NCI-H510A (cell line): ENCODE measurements around the gene GRIPAP1.

Source experiments
- DNase-seq: peaks from one replicate; lab custom pipeline; 2025; lab: John Stamatoyannopoulos, UW

Gene GRIPAP1

GRCh38 chrX:49002091-49002935, at the start of gene GRIPAP1:
Gene GRIPAP1 (minus strand): TSS chrX:49002264. CDS start chrX:49002229, 35 bp downstream.
- peak; percentile 72 for DNase-seq

GRCh38 chrX:49043987-49044281, 41.9 kb upstream of the GRIPAP1 start:
- no peak for DNase-seq

GRCh38 chrX:49043220-49043986, 41.3 kb upstream of the GRIPAP1 start, which contains the start of gene TFE3:
Gene TFE3 (minus strand): TSS chrX:49043357. CDS start chrX:49043226, 131 bp downstream.
- peak; percentile 96 for DNase-seq

DNA sequence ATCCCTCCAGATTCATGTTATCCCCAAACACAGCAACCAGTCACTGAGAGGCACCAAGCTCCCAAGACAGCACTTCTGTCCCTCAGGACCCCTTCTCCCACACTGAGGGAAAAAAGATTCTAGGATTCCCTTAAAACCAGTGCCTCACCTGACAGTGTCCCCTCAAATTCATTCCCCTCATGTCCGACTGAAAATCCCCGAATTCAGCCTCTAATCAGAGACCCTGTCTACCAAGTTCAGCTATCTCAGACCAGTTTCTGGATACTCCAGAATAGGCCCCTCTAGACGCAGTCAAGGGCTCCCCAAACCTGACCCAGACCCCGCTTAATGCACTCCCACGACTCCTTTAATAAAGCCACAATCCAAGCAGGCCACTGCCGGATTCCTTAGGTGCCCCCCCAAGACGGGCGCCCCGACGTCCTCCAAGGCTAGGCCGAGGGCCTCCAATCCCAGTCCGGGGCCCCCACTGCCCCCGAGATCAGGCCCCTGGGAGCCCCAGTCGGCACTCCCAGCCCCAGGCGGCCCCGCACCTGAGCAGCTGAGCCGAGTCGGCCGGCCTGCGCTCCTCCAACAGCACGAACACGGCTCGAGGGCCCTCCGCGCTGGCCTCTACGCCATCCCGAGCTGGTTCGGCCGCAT, 40.6 kb upstream of the GRIPAP1 start:
- DNase-seq, result no peak

DNA sequence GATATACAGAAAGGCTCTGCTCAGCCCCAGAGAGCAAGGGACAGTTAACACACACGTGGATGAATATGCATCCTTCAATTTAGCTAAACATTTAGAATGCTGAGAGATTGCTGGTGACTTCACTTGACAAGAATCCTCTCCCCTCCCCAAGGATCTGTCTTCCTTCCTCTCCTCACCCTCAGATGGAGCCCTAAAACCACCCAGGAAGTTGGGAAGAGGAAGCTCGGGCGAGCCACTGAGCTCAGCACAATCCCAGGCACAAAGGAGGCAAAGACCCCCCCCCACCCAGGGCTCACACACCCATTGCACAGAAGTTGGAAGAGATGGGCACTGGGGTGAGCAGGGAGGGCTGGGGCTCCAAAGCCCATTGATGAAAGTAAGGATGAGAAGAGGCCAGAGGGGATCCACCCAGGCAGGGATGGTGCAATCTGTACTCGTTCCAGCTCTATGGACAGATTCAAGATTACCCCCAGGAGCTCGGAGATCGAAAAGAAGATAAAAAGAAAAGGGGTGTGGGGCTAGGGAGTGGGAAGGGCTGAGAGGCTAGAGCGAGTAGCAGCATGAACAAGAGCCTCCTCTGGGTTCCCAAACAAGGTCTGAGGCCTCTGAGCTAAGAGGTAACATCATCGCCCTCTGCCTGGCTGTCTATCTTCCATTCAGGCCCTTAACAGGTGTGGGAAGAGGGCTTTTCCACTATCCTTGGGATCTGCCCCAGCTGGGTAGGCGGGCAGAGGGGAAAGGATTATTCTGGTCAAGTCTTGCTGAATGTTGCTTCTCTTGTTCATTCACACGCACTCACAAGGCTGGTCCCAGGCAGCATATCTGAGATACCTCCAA, 39.9 kb upstream of the GRIPAP1 start:
- DNase-seq, result no peak

DNA sequence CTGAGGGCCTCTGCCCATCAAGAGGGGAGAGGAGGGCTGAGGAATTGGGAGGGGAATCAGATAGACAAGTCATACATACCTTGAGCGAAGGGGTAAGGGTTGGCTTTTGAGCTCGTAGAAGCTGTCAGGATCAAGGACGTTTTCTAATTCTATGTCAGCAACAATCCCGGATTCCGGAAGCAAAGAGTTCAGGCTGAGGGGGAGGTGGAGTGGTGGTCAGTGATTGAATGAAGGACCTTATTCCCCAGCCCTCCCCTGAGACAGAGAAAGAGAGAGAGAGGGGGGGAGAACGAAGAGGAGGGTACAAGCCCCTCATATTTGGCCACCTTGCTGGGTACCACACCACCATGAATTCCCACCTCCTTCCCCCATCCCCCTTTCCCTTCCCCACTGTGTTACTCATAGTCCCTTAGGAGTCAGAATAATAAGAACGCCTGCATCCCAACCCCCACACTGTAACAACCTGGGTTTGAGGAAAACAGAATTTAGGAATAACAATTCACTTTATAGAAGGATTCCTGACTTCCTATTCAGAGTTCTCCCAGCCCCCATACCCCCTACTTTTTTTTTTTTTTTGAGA, 38.4 kb upstream of the GRIPAP1 start:
- DNase-seq, result no peak

DNA sequence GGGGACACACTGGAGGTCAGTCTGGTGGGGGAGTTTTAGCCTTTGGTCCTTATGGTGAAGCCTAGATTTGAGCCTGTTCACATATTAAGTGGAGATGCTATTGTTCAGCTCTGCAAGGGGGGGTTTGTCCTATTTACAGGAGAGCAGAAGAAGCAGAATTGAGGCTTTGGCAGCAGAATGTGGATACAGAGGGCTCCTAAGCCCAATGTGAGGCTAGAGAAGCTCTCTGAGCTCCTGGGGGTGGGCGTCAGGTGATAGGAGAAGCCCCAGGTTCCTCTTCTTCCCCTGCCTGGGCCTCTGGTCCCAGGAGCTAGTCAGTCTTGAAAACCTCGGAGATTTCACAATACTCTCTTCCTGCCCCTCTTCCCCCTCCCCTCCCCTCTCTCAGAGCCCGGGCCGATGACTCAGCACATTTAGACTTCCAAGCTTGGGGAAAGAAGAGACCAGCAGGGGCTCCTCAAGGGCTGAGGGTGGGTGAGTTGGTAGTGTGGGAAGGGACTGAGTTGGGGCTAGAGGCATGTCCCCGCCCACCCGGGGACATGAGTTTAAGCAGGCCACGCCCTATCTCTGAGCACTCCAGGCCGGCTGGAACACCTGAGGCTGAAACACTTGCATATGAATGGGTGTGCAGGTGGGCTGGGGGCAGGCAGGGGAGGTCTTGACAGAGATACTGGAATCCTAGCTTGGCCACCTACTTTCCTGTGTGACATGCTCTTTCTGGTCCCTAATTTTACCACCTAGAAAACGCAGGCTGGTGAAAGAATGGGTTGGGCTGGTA, 37.7 kb upstream of the GRIPAP1 start:
- DNase-seq, result peak; percentile 74

- DNase-seq, result no peak
Measured at GRCh38 chrX:49037883-49038475, 35.9 kb upstream of the GRIPAP1 start.

DNA sequence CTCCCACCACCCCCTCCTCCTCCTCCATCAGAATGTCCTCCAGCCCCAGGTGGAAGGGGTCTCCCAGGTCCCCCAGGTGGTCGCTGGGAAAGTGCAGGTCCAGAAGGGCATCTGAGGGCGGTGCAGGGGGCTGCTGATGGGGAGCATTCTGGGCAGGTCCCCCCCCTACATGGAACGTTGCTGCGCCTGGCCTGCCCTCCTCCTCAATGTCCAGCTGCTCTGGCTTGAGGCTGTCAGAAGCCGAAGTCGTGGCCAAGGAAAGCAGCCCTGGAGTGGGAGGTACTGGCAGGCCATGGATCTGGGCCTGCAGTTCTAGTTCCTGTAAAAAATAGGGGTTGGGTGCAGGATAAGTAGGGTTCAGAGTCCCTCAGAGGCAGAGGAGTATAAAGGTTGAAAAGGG, 28.2 kb upstream of the GRIPAP1 start:
- no peak for DNase-seq

GRCh38 chrX:49029876-49030275, 27.8 kb upstream of the GRIPAP1 start:
- DNase-seq, result no peak

DNA sequence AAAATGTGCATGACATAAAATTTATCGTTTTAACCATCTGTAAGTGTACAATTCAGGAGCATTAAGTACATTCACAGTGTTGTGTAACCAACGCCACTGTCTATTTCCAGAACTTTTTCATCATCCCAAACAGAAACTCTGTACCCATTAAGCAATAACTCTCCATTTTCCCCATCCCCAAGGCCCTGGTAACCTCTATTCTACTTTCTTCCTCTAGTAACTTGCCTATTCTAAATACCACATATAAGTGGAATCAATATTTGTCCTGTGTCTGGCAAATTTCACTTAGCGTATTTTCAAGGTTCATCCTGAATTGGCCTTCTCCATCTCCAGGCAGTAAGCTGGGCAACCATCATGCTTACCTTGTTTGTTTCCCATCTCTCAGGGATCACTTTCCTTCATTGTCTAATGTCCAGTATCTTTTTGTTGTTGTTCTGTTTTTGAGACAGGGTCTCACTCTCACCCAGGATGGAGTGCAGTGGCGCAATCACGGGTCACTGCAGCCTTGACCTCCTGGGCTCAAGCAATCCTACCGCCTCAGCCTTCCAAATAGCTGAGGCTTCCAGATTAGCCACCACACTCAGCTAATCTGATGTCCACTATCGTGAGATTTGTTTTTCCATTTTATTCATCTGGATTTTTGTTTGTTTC, 17.7 kb upstream of the GRIPAP1 start:
- DNase-seq, result no peak

GRCh38 chrX:49019050-49019449, 17.0 kb upstream of the GRIPAP1 start:
- no peak for DNase-seq

- DNase-seq, result peak; percentile 3
Measured at GRCh38 chrX:49003696-49004095, 1.6 kb upstream of the GRIPAP1 start.

DNA sequence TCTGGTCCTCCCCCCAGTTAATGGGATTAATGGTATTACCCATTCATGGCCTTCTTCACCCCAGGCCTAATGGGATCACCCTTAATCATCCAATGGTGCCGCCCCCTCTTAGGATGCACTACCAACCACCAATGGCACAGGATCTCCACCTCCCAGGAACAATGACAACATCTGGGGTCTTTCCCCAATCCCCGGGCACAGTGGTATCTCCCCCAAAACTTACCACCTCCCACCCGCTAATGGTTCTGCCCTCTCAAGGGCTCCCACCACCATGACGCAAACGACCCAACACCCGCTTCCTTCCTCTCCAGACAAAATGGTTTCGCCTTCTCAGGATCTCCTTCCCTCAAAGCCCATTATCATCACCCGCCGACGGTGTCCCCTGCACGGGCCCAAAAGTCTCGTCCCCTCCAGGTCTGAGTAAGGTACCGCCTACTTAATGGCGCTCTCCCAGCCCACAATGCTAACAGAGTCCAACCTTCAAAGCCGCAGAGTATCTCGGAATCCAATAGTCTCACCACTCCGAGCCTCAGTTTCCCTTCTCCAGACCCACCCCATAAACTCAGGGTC, 458 bp downstream of the GRIPAP1 start:
- DNase-seq, result peak; percentile 13

DNA sequence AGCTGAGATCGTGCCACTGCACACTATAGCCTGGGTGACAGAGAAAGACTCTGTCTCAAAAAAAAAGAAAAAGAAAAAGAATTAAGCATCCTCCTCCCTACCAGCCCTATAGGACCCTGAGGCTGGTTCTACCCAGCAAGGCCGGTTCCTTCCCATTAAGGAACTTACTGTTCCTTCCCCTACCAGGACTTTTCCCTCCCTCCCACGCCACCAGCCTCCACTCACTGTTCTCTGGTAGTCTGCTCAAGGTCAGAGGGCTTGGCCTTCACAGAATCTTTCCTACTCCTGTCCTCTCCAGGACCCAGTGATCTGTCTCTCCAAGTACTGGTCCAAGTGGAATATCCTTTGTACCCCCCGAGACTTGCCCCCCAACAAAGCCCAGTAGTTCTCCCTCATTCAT, 1.4 kb downstream of the GRIPAP1 start:
- no peak for DNase-seq

- no peak for DNase-seq
Measured at GRCh38 chrX:48999030-48999429, 3.0 kb downstream of the GRIPAP1 start.

- DNase-seq, result no peak
Measured at GRCh38 chrX:48998391-48998790, 3.7 kb downstream of the GRIPAP1 start.

GRCh38 chrX:48997865-48998264, 4.2 kb downstream of the GRIPAP1 start:
- DNase-seq, result no peak

DNA sequence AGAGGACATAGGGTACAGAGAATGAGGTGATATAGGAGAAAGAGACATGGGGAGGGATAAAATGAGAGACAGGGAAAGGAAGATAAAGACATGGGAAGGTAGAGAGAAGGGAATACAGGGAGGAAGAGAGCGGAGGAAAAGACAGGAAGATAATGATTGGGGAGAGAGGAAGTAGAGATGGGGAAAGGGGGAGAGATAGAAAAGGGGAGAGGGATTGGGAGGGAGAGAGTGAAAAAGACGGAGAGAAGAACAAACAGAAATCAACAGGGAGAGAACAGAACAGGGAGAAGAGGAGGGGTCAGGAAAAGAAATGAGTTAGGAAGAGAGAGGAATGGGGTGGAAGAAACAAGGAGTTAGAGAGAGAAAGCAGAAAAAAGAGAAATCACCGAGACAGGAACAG, 4.6 kb downstream of the GRIPAP1 start:
- no peak for DNase-seq
